Activated naive CD4-positive, alpha-beta T cell treated with anti-CD3 and anti-CD28 coated beads for 36 hours (primary cell): ENCODE results near the gene GATB. TPM values are rescaled to one million over a fixed set of nuclear protein-coding genes. Genes with fewer than 3 reads are reported as not detected.

Experiments
- CTCF ChIA-PET: fragments of 350-600 bp; sonication (Branson Sonifier 250); formaldehyde crosslinking; loops from one replicate; lab custom pipeline; 2021; ENCODE audit warnings: antibody characterized with exemption; lab: Charles Lee
- DNase-seq: peaks from one replicate; pipeline ENCODE4 v3.0.0-alpha.2; 2020
- H3K27ac Mint-ChIP-seq: one replicate; pipeline ENCODE4 v1.8.0; 2021; ENCODE audit warnings: mild to moderate bottlenecking, mixed read lengths
- H3K27me3 Mint-ChIP-seq: one replicate; pipeline ENCODE4 v1.8.0; 2021; ENCODE audit warnings: low read depth, mixed read lengths
- H3K36me3 Mint-ChIP-seq: one replicate; pipeline ENCODE4 v1.8.0; 2021; ENCODE audit warnings: low read depth, mixed read lengths
- H3K4me1 Mint-ChIP-seq: one replicate; pipeline ENCODE4 v1.8.0; 2021; ENCODE audit warnings: low read depth, mixed read lengths
- H3K4me3 Mint-ChIP-seq: one replicate; pipeline ENCODE4 v1.8.0; 2021; ENCODE audit warnings: mild to moderate bottlenecking, moderate library complexity, mixed read lengths
- H3K9me3 Mint-ChIP-seq: one replicate; pipeline ENCODE4 v1.8.0; 2021; ENCODE audit warnings: mixed read lengths
- intact Hi-C: fragments of 100-400 bp; cut with micrococcal nuclease; formaldehyde crosslinking; loops from one replicate; pipeline ENCODE4 v1.15.1; 2023
- total RNA-seq, 2 experiments: library from RNA; stranded (reverse); gene quantifications; one replicate each; pipeline ENCODE4 v1.2.3, GENCODE V29; 2021

Gene GATB
- total RNA-seq, 2 experiments from 2014 or later = 15.2 to 22.1 TPM

- CTCF ChIA-PET = no interaction called here
- no peak overlapping the region for H3K27ac Mint-ChIP-seq
- no peaks in the 10 kb centered on the region for H3K27me3 Mint-ChIP-seq
- intact Hi-C loops = no loop called here
- no peak overlapping the region for H3K4me3 Mint-ChIP-seq
- H3K36me3 Mint-ChIP-seq = no peaks in the 10 kb centered on the region
- no peak for DNase-seq
- H3K4me1 Mint-ChIP-seq = no peaks in the 10 kb centered on the region
- H3K9me3 Mint-ChIP-seq = no peaks in the 10 kb centered on the region
Observed at GRCh38 chr4:151641983-151642382, 118.8 kb downstream of the GATB start.

GRCh38 chr4:151641167-151641566 is 119.6 kb downstream of the GATB start:
- intact Hi-C loops = no loop called here
- DNase-seq = no peak
- CTCF ChIA-PET = no interaction called here
- H3K27me3 Mint-ChIP-seq = no peaks in the 10 kb centered on the region
- no peaks in the 10 kb centered on the region for H3K36me3 Mint-ChIP-seq
- no peak overlapping the region for H3K4me3 Mint-ChIP-seq
- H3K27ac Mint-ChIP-seq = no peak overlapping the region
- H3K9me3 Mint-ChIP-seq = no peaks in the 10 kb centered on the region
- H3K4me1 Mint-ChIP-seq = no peaks in the 10 kb centered on the region

- H3K27me3 Mint-ChIP-seq = no peaks in the 10 kb centered on the region
- no peak overlapping the region for H3K27ac Mint-ChIP-seq
- no peaks in the 10 kb centered on the region for H3K9me3 Mint-ChIP-seq
- H3K4me1 Mint-ChIP-seq = no peaks in the 10 kb centered on the region
- H3K36me3 Mint-ChIP-seq = no peaks in the 10 kb centered on the region
- DNase-seq = no peak
- intact Hi-C loops = no loop called here
- H3K4me3 Mint-ChIP-seq = no peak overlapping the region
- CTCF ChIA-PET = interaction anchor here (1.0 kb wide), 1 partner anchor 18 kb away, joined by 3 read pairs; no protein-coding TSS in a partner anchor
Observed at GRCh38 chr4:151640381-151640780, 120.4 kb downstream of the GATB start.

GRCh38 chr4:151638295-151638858 is 122.4 kb downstream of the GATB start:
- CTCF ChIA-PET = interaction anchor here (0.6 to 0.7 kb wide), 3 partner anchors 84 to 513 kb away, joined by 3 to 4 read pairs (median 3); no protein-coding TSS in a partner anchor
- no peak for DNase-seq
- no peaks in the 10 kb centered on the region for H3K4me1 Mint-ChIP-seq
- no peak overlapping the region for H3K4me3 Mint-ChIP-seq
- no peak overlapping the region for H3K27ac Mint-ChIP-seq
- intact Hi-C loops = no loop called here
- H3K27me3 Mint-ChIP-seq = no peaks in the 10 kb centered on the region
- H3K36me3 Mint-ChIP-seq = no peaks in the 10 kb centered on the region
- no peaks in the 10 kb centered on the region for H3K9me3 Mint-ChIP-seq

- Mint-ChIP-seq H3K36me3 (no peaks in the 10 kb centered on the region), H3K27ac (no peak overlapping the region), H3K9me3 (no peaks in the 10 kb centered on the region), H3K4me3 (no peak overlapping the region), H3K4me1 (no peaks in the 10 kb centered on the region), H3K27me3 (no peaks in the 10 kb centered on the region)
- no peak for DNase-seq
- CTCF ChIA-PET = no interaction called here
- intact Hi-C loops = no loop called here
Observed at GRCh38 chr4:151631349-151631748, 129.5 kb downstream of the GATB start.

- DNase-seq = no peak
- no peaks in the 10 kb centered on the region for H3K27me3 Mint-ChIP-seq
- no peak overlapping the region for H3K27ac Mint-ChIP-seq
- H3K4me1 Mint-ChIP-seq = no peaks in the 10 kb centered on the region
- CTCF ChIA-PET = no interaction called here
- no peaks in the 10 kb centered on the region for H3K9me3 Mint-ChIP-seq
- no peaks in the 10 kb centered on the region for H3K36me3 Mint-ChIP-seq
- intact Hi-C loops = no loop called here
- H3K4me3 Mint-ChIP-seq = no peak overlapping the region
Observed at GRCh38 chr4:151629097-151629783, 131.6 kb downstream of the GATB start.

- H3K9me3 Mint-ChIP-seq = no peaks in the 10 kb centered on the region
- H3K36me3 Mint-ChIP-seq = no peaks in the 10 kb centered on the region
- CTCF ChIA-PET = no interaction called here
- no peaks in the 10 kb centered on the region for H3K27me3 Mint-ChIP-seq
- intact Hi-C loops = no loop called here
- DNase-seq = no peak
- no peak overlapping the region for H3K4me3 Mint-ChIP-seq
- no peaks in the 10 kb centered on the region for H3K4me1 Mint-ChIP-seq
- no peak overlapping the region for H3K27ac Mint-ChIP-seq
Observed at GRCh38 chr4:151628001-151628608, 132.7 kb downstream of the GATB start.

GRCh38 chr4:151627491-151627890 is 133.3 kb downstream of the GATB start:
- H3K27me3 Mint-ChIP-seq = no peaks in the 10 kb centered on the region
- DNase-seq = no peak
- H3K4me1 Mint-ChIP-seq = no peaks in the 10 kb centered on the region
- no peaks in the 10 kb centered on the region for H3K36me3 Mint-ChIP-seq
- H3K4me3 Mint-ChIP-seq = no peak overlapping the region
- H3K27ac Mint-ChIP-seq = no peak overlapping the region
- CTCF ChIA-PET = interaction anchor here (0.8 kb wide), 1 partner anchor 16 kb away, joined by 4 read pairs; no protein-coding TSS in a partner anchor
- intact Hi-C loops = no loop called here
- H3K9me3 Mint-ChIP-seq = no peaks in the 10 kb centered on the region

- CTCF ChIA-PET = interaction anchor here (0.5 to 0.8 kb wide), 3 partner anchors 17 to 204 kb away, joined by 3 to 4 read pairs (median 3); no protein-coding TSS in a partner anchor
- no peak overlapping the region for H3K4me3 Mint-ChIP-seq
- intact Hi-C loops = no loop called here
- no peaks in the 10 kb centered on the region for H3K9me3 Mint-ChIP-seq
- H3K4me1 Mint-ChIP-seq = no peaks in the 10 kb centered on the region
- no peak for DNase-seq
- no peaks in the 10 kb centered on the region for H3K36me3 Mint-ChIP-seq
- no peak overlapping the region for H3K27ac Mint-ChIP-seq
- H3K27me3 Mint-ChIP-seq = no peaks in the 10 kb centered on the region
Observed at GRCh38 chr4:151626751-151627150, 134.1 kb downstream of the GATB start.

GRCh38 chr4:151626228-151626627 is 134.6 kb downstream of the GATB start:
- no peaks in the 10 kb centered on the region for H3K4me1 Mint-ChIP-seq
- H3K9me3 Mint-ChIP-seq = no peaks in the 10 kb centered on the region
- no peak overlapping the region for H3K27ac Mint-ChIP-seq
- DNase-seq = no peak
- no peaks in the 10 kb centered on the region for H3K27me3 Mint-ChIP-seq
- H3K36me3 Mint-ChIP-seq = no peaks in the 10 kb centered on the region
- H3K4me3 Mint-ChIP-seq = no peak overlapping the region
- CTCF ChIA-PET = interaction anchor here (0.5 kb wide), 1 partner anchor 16 kb away, joined by 3 read pairs; no protein-coding TSS in a partner anchor
- intact Hi-C loops = no loop called here

- intact Hi-C loops = no loop called here
- Mint-ChIP-seq H3K36me3 (no peaks in the 10 kb centered on the region), H3K4me3 (no peak overlapping the region), H3K27me3 (no peaks in the 10 kb centered on the region), H3K9me3 (no peaks in the 10 kb centered on the region), H3K27ac (no peak overlapping the region), H3K4me1 (no peaks in the 10 kb centered on the region)
- no peak for DNase-seq
- CTCF ChIA-PET = interaction anchor here (0.6 kb wide), 1 partner anchor 617 kb away, joined by 3 read pairs; no protein-coding TSS in a partner anchor
Observed at GRCh38 chr4:151624626-151625565, 135.9 kb downstream of the GATB start.
